Measurements from ENCODE around the gene ACTN2.

- TF ChIP-seq CTCF (IDR thresholded peaks at IDR 0.05) (no peak), EZH2 (IDR thresholded peaks at IDR 0.05) (no peak)
Measured at GRCh38 chr1:236692128-236692527, 5.8 kb downstream of the ACTN2 start.

Measured in neural progenitor cell (in vitro differentiated cells).